HG03103 (cell line): Measurements from ENCODE around the gene PDZRN4.

ENCODE experiments used
- ATAC-seq: cut with Tn5 transposase; IDR thresholded peaks from one replicate; pipeline ENCODE4 v1.9.1; 2021; ENCODE audit warnings: low read depth; ENCODE audit not compliant: unreplicated experiment

The PDZRN4 gene

DNA sequence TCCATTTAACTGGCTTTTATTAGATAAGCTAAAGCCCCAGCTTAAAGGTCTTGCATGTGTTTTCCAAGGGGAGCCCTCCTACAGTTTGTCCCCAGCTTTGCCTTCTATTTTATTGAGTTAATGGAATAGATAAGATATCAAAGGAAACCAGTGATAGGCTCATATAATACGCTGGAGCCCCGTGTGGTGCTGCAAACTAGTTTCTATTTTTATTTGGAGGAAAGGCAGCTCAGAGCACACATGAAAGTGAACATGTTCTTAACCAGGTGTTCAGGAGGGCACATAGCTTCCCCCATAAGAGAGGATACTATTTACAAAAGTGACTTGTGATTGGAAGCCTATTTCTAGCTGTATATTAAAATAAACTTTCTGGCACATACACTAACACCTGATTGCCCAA, 251.7 kb downstream of the PDZRN4 start:
- ATAC-seq, result no peak

GRCh38 chr12:41441180-41441579, 253.1 kb downstream of the PDZRN4 start:
- no peak for ATAC-seq

DNA sequence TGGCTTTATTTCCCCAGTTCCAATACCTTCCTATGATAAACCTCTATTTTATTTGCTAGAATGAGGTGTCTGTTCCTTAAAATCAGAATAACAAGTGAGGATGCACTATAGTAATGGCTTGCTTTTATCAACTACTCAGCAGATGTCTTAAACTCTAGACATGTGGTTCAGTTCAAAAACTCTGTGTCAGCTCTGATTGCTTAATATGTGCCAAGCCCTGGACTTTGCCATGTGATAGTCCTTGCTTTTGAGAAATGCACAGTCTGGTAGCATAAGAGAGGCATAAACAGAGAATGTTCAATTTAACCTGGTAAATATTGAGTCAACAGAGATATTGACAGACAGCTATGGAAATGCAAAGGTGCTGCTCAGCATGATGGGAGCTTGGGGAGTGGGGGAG, 254.8 kb downstream of the PDZRN4 start:
- ATAC-seq, result no peak

DNA sequence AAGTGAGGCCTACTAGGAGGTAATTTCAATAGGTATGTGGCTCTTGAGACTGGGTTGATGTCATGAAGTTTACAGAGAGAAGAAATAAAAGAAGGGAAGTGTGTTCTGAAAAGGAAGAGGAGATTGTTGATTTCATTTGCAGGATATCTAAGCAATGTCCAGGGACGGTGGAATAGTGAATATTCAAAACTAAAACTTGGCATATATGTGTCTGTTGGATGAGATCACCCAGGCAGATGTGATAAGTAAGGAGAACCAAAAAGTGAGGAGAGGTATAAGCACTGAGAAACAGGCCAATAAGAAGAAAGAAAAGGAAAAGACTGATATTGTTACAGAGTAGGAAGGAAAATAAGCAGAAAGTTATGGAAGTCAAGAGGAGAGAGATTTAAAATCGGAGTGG, 255.6 kb downstream of the PDZRN4 start:
- no peak for ATAC-seq

- ATAC-seq, result no peak
These were observed 264.8 kb downstream of the PDZRN4 start for GRCh38 chr12:41452838-41453407.

DNA sequence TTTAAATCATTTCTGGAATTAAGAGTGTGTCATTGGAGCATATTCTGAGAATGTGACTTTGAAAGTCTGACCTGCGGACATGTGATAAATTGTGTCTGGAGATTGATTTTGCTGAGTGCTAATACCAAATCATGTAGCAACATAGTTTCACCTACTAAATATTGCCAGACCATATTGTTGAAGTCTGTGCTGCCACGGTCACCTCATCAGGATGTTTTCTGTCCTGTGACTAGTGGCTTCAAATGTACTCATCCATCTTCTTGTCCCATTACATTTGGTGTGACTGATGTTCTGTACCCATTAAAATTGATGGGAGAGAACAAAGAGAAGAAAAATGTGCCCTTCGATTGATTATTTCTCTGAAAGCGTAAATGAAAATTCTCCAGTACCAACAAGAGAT, 265.3 kb downstream of the PDZRN4 start:
- no peak for ATAC-seq

DNA sequence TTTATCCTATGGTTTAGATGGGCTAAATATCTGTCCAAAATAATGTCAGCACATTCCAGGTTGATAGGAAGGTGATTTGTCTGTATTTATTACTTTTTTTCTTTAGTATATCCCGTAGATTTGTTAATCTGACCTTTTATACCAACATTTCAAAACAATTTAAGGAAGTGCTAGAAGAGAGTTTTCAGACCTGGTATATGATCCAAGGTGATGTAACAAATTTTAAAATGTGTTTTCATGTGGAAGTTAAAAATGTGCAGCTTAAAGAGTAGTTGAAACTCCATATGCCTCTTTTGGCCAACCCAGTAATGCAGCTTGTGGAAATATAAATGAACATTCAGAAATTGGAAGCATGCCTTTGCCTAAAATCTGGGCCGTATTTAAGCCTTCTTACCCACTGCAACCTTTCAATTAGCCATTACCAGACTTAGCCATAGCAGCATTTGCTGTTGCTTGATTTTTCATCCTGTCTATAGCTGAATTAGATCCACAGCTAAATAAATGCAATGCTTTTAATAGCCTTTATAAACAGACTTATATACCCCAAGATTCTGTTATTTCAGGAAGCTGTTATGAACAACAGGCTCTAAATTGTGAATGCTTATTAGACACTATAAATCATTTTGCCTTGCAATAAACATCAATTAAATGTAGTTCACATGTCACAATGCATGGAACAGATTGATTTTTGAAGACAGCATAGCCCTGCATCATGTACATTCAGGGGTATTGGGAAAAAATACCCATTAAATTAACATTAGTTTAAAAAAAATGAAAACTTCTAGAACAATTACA, 271.2 kb downstream of the PDZRN4 start:
- ATAC-seq, result no peak

DNA sequence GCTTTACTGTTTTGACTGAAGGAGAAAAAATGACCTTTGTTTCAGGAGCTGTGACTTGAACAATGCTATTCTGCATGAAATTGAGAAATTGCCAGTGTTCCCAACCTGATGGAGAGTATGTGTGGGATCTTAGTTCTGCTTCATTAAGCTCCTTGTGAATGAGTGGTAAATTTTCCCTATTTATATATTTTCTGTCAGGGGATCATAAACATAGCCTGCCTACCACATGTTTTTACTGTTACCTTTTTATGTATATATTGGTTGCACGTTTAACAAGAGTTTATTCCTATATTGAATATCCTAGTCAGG, 271.7 kb downstream of the PDZRN4 start:
- ATAC-seq, result no peak

- ATAC-seq, result no peak
These were observed 272.8 kb downstream of the PDZRN4 start for GRCh38 chr12:41460906-41461305.

- no peak for ATAC-seq
These were observed 274.2 kb downstream of the PDZRN4 start for GRCh38 chr12:41462312-41462711.

- no peak for ATAC-seq
These were observed 277.4 kb downstream of the PDZRN4 start for GRCh38 chr12:41465526-41465925.

GRCh38 chr12:41466300-41466699, 278.2 kb downstream of the PDZRN4 start:
- ATAC-seq, result no peak

DNA sequence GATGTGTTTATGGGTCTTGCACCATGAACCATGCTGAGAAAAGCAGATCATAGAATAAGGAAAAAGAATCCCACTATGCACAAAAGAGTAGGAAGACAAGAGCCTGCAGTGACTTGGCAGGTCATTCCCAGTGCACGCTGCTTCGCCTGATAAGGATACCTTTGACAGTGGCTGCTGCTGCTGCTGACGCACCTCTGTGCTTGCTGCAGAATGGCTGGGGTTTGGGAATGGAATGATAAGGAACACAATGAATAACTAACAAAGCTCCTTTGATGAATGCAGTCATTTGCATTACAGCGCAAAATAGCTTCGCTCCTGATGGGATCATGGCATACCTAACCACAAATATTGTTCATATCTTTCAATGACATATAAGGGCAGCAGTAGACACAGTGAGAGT, 278.7 kb downstream of the PDZRN4 start:
- no peak for ATAC-seq

DNA sequence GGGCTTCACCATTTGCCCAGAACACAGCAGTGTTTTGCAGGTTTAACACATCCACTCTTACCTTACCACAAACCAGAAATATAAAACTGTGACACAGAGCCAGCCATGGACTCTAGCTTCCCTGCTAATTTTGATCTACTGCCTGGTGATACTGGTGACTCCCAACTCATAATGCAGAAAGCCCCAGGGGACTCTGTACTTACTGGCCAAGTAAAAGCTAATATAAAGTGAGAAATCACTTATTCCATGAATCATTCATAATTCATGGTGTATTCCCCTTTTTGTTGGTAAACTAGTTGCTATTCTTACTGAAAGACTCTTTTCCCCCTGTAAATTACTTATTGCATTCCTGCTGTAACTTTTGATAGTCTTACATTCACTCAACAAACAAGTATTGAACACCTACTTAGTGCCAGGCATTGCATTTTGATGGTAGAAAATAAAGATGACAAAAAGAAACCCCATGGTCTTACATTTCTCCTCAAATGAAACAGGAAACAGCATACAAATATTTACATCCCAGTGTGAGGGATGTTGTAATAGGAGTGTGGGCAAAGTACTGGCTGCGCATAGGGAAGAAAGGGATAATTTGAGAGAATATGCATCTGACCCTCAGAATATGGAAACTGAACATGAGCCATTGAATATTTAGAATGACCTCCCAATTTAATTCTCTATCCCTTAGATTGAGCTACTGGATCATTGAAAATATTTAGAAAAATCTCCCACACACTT, 279.6 kb downstream of the PDZRN4 start:
- ATAC-seq, result no peak

DNA sequence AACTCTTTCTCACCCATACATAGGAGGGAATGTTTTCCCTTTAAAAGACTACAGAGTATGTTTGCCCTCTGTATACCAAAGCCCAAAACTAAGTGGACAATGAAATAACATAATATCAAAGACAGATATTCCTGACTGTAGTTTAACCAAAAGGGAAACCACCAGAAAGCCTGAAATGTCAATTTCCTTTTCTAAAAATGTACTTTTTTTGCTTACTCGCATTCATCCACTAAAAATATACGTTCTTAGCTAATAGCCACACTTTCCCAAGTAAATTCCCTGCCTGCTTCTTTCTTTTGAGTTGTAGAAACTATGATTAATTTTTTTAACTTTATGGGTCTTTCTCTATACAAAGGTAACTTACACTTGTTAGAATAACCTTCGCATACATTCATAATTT, 280.2 kb downstream of the PDZRN4 start:
- no peak for ATAC-seq

DNA sequence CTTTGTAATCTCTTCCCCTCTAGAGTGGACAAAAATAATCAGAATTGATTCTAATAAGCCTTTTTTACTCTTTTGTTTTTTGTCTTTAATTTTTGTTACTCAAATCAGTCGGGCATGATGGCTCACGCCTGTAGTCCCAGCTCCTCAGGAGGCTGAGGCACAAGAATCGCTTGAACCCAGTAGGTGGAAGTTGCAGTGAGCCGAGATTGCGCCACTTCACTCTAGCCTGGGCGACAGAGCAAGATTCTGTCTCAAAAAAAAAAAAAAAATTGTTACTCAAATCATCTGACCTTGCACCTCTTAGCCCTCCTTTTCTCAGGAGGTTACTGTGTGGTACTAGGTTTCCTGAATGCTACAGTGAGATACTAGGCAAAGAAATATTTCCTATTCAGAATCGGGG, 280.6 kb downstream of the PDZRN4 start:
- ATAC-seq, result no peak

DNA sequence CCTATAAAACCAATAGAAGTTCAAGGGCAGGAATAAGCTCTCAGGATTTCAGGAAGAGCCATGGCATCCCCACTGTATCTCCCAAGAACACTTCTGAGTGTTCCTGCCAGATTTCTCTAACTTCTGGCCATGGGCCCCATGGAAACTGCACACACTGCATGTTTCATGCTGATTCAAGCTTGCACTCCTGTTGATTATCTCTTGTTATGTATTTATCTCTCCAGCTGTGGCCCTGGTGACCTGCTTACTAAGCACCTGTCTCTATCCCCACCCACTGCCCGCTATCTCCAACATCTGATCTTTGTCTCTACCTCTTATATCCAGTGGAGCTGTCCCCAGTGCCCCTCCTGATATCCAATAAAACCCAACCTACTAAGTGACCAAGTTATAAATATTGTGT, 285.3 kb downstream of the PDZRN4 start:
- ATAC-seq, result no peak

DNA sequence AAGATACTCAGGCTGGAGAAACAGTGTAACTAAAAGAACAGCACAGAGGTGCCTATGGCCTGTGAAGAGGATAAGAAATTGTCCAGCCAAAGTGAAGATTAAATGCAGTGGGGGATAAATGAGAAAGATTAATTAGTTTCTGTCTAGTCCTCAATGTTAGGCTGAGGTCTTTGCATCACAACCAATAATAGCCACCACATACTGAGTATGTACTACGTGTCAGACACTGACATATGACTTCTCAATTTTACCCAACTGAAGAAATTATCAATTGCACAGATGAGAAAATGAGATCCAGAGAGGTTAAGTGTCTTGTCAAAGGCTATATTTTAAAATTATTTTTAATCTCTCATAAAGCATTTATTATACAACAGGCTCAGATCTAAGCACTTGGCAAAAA, 285.9 kb downstream of the PDZRN4 start:
- ATAC-seq, result no peak

DNA sequence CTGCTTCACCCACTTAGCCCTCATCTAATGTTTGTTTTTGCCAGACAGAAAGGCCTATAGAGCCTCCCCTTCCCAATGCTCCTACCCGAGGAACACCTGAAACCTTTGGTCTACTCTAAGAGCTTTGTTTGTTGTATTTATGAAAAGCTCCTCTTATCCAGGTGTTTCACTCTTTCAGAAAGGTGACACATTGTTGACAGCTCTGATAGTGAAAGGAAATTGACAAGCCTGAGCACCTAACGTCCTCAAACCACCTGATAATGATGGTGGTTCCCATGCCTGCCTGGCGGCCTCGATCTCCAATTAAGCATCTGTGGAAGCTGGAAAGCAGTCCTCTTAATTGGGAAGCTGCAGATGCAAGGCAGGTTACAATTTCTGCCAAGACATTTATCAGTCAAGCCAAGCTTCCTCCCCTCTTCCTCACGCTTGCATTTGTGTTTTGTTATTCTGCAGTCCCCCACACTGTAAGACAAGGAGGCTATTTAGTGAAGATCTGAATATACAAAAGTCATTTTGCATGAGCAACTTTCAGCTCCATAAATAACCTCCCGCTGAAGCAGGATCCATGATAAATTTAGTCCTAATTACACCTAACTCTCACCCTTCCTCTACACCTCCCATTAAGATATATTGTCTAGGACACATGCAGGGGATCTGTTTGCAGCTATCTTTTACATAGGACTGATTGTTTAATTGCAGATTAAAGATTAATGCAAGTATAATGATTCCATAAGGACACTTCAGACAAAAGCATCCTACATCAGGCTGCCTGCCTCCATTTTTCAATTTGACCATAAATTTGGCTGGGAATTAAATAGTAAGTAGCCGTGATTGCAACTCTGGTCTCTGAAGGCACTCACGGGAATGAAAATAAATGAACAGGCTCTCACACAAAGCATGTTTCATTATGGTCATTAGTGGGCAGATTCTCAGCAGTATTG, 288.6 kb downstream of the PDZRN4 start:
- no peak for ATAC-seq

GRCh38 chr12:41479426-41479825, 291.3 kb downstream of the PDZRN4 start:
- no peak for ATAC-seq

- ATAC-seq, result no peak
These were observed 297.1 kb downstream of the PDZRN4 start for GRCh38 chr12:41485203-41485602.
